SK-N-SH (cell line): ENCODE measurements around the gene TBCD. TPM values are rescaled to one million over a fixed set of nuclear protein-coding genes. Genes with fewer than 3 reads are reported as not detected.
A peak's percentile ranks its signal among the peaks of the same experiment; 100 is the strongest.

Source experiments
- CTCF ChIA-PET: fragments of 300-600, 350-600 bp; formaldehyde crosslinking; extraction: SDS; loops from one replicate; lab custom pipeline; 2021; lab: Yijun Ruan, JAX
- POLR2A ChIA-PET: fragments of 350-600 bp; sonication (Branson Sonifier 250); formaldehyde crosslinking; extraction: SDS; loops from one replicate; lab custom pipeline; 2020; ENCODE audit warnings: antibody characterized with exemption, inconsistent platforms; lab: Yijun Ruan, JAX
- DNase-seq: peaks from one replicate; pipeline ENCODE4 v3.0.0; 2012
- H2AFZ ChIP-seq: fragments of 200-600 bp; sonication (generic); 2 replicates; pipeline ENCODE4 v1.8.1; 2016; ENCODE audit warnings: antibody characterized with exemption, mild to moderate bottlenecking, low read depth
- H3F3A ChIP-seq: fragments of 200-600 bp; sonication (generic); replicated peaks from 2 replicates; pipeline ENCODE3; 2016; ENCODE audit warnings: antibody characterized with exemption, mild to moderate bottlenecking; ENCODE audit not compliant: insufficient read depth
- H3K27ac ChIP-seq, 2 experiments: fragments of 200-500 bp in 1 of 2; fragments of 200-600 bp in 1 of 2; sonication (Bioruptor generic) in 1 of 2; sonication (generic), shearing (Covaris generic) in 1 of 2; 2 replicates each; pipeline versions ENCODE4 v1.5.1 to v1.6.1; 2014 to 2016; ENCODE audit warnings: low read depth in 2 of 2, inconsistent platforms in 1 of 2, low read length in 1 of 2, mild to moderate bottlenecking in 1 of 2, mixed read lengths in 1 of 2
- H3K27me3 ChIP-seq: fragments of 200-600 bp; sonication (generic), shearing (Covaris generic); 2 replicates; pipeline ENCODE4 v1.6.1; 2016; ENCODE audit warnings: mixed run types; ENCODE audit not compliant: insufficient read depth
- H3K36me3 ChIP-seq, 2 experiments: fragments of 200-500 bp in 1 of 2; fragments of 200-600 bp in 1 of 2; sonication (Bioruptor generic) in 1 of 2; sonication (generic) in 1 of 2; replicated peaks in 1 of 2; 2 replicates each; pipeline versions ENCODE3 to v1.5.1; 2014 to 2016; ENCODE audit warnings: low read length in 1 of 2, mild to moderate bottlenecking in 1 of 2; ENCODE audit not compliant: insufficient read depth in 2 of 2, control insufficient read depth in 1 of 2
- H3K4me1 ChIP-seq, 2 experiments: fragments of 200-500 bp in 1 of 2; fragments of 200-600 bp in 1 of 2; sonication (Bioruptor generic) in 1 of 2; sonication (generic), shearing (Covaris generic) in 1 of 2; 2 replicates each; pipeline versions ENCODE4 v1.5.1 to v1.6.1; 2014 to 2016; ENCODE audit warnings: low read depth in 1 of 2, low read length in 1 of 2, mixed run types in 1 of 2; ENCODE audit not compliant: insufficient read depth in 2 of 2, control insufficient read depth in 1 of 2
- H3K4me2 ChIP-seq: fragments of 200-600 bp; sonication (generic), shearing (Covaris generic); 2 replicates; pipeline ENCODE4 v1.6.1; 2017; ENCODE audit warnings: mixed run types
- H3K4me3 ChIP-seq, 2 experiments: fragments of 200-500 bp in 1 of 2; fragments of 200-600 bp in 1 of 2; sonication (Bioruptor generic) in 1 of 2; sonication (generic), shearing (Covaris generic) in 1 of 2; 2 replicates each; pipeline versions ENCODE4 v1.5.1 to v1.8.1; 2014 to 2016; ENCODE audit warnings: low read depth in 2 of 2, inconsistent platforms in 1 of 2, low read length in 1 of 2, mild to moderate bottlenecking in 1 of 2, mixed read lengths in 1 of 2, moderate library complexity in 1 of 2
- H3K79me2 ChIP-seq: fragments of 200-600 bp; sonication (generic); 2 replicates; pipeline ENCODE4 v1.8.1; 2017; ENCODE audit warnings: mild to moderate bottlenecking; ENCODE audit not compliant: insufficient read depth
- H3K9ac ChIP-seq: fragments of 200-600 bp; sonication (generic); 2 replicates; pipeline ENCODE4 v1.6.1; 2017; ENCODE audit warnings: mixed run types
- H3K9me2 ChIP-seq: fragments of 200-600 bp; sonication (generic); 2 replicates; pipeline ENCODE4 v1.6.1; 2017; ENCODE audit warnings: mixed run types
- H3K9me3 ChIP-seq: fragments of 200-600 bp; sonication (generic); 2 replicates; pipeline ENCODE4 v1.6.1; 2017; ENCODE audit warnings: mixed run types, mild to moderate bottlenecking, moderate library complexity
- H4K20me1 ChIP-seq: fragments of 200-600 bp; sonication (generic); 2 replicates; pipeline ENCODE4 v1.6.1; 2017; ENCODE audit warnings: mild to moderate bottlenecking, mixed run types; ENCODE audit not compliant: insufficient read depth
- CHD2 ChIP-seq: fragments of 150-350 bp; IDR thresholded peaks from 2 replicates; pipeline ENCODE4 v1.6.1; 2018; ENCODE audit warnings: low read length; ENCODE audit not compliant: partially characterized antibody
- CTCF ChIP-seq: fragments of 200-600 bp; sonication (generic); IDR thresholded peaks from 2 replicates; pipeline ENCODE4 v1.6.1; 2017; ENCODE audit warnings: antibody characterized with exemption, mild to moderate bottlenecking, moderate library complexity
- NFIC ChIP-seq: IDR thresholded peaks from 2 replicates; pipeline ENCODE4 v1.4.0; 2012; ENCODE audit warnings: borderline replicate concordance
- RCOR1 ChIP-seq: fragments of 150-350 bp; IDR thresholded peaks from 2 replicates; pipeline ENCODE4 v1.6.1; 2017; ENCODE audit warnings: antibody characterized with exemption, low read length
- RFX5 ChIP-seq: IDR thresholded peaks from 2 replicates; pipeline ENCODE4 v1.6.1; 2012; ENCODE audit warnings: mild to moderate bottlenecking, improper control_type of control experiment, low read length
- RXRA ChIP-seq: IDR thresholded peaks from 2 replicates; pipeline ENCODE4 v1.4.0; 2012; ENCODE audit warnings: low read depth, mild to moderate bottlenecking, borderline replicate concordance
- SIN3A ChIP-seq: IDR thresholded peaks from 2 replicates; pipeline ENCODE4 v1.6.1; 2012; ENCODE audit warnings: low read depth, mild to moderate bottlenecking, low read length, moderate library complexity, borderline replicate concordance
- TCF12 ChIP-seq: IDR thresholded peaks from 2 replicates; pipeline ENCODE4 v1.4.0; 2012
- TEAD4 ChIP-seq: IDR thresholded peaks from 2 replicates; pipeline ENCODE4 v1.4.0; 2012; ENCODE audit warnings: mild to moderate bottlenecking, borderline replicate concordance; ENCODE audit not compliant: insufficient read depth
- USF2 ChIP-seq: fragments of 150-350 bp; IDR thresholded peaks from 2 replicates; pipeline ENCODE4 v1.6.1; 2017; ENCODE audit warnings: antibody characterized with exemption, low read length, low read depth, borderline replicate concordance
- YY1 ChIP-seq: IDR thresholded peaks from 2 replicates; pipeline ENCODE4 v1.4.0; 2012; ENCODE audit warnings: low read depth, mild to moderate bottlenecking
- WGBS: methylation state at CpG from one replicate; pipeline ENCODE4 v1.1.6; 2017; ENCODE audit warnings: low lambda C conversion rate; 5-methylcytosine and 5-hydroxymethylcytosine counted together
- polyA plus RNA-seq, 3 experiments: library from polyadenylated mRNA; depleted of rRNA; stranded (reverse); fragments of >200 nt; gene quantifications; 2 replicates each; pipeline ENCODE4 v1.2.3, GENCODE V29; 2012
- TF ChIP-seq, protein P1 (sequence below): IDR thresholded peaks from 2 replicates; pipeline ENCODE4 v1.4.0; 2012; ENCODE audit warnings: low read depth, borderline replicate concordance
- TF ChIP-seq, protein P2 (sequence below): IDR thresholded peaks from 2 replicates; pipeline ENCODE4 v1.4.0; 2012; ENCODE audit warnings: low read depth
- TF ChIP-seq, protein P3 (sequence below): IDR thresholded peaks from 2 replicates; pipeline ENCODE4 v1.4.0; 2012; ENCODE audit warnings: low read depth, borderline replicate concordance
- TF ChIP-seq, protein P4 (sequence below): fragments of 150-350 bp; IDR thresholded peaks from 2 replicates; pipeline ENCODE4 v1.6.1; 2016; ENCODE audit warnings: mild to moderate bottlenecking, low read depth, low read length

Gene TBCD
- polyA plus RNA-seq, 1 of the 3 experiments (the other 2 are of a cell fraction), result 107 TPM

- no peak overlapping the region for H3K27ac ChIP-seq
- peaks cover 0 to 3% of the 10 kb centered on the region in 2 experiments; a peak in 1 of 4 replicates for H3K4me1 ChIP-seq
- H3K4me3 ChIP-seq, result no peak overlapping the region
- H4K20me1 ChIP-seq, result no peaks in the 10 kb centered on the region
- WGBS, result 85% methylated on average over 20 of the region's 26 CpGs
- no peaks in the 10 kb centered on the region for H3K9me2 ChIP-seq
- no peak overlapping the region for H3K9ac ChIP-seq
- TF ChIP-seq YY1 (no peak), TCF12 (no peak), NFIC (no peak), RCOR1 (no peak), RFX5 (no peak)
- TF ChIP-seq, protein P1, sequence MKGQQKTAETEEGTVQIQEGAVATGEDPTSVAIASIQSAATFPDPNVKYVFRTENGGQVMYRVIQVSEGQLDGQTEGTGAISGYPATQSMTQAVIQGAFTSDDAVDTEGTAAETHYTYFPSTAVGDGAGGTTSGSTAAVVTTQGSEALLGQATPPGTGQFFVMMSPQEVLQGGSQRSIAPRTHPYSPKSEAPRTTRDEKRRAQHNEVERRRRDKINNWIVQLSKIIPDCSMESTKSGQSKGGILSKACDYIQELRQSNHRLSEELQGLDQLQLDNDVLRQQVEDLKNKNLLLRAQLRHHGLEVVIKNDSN, result no peak
- TF ChIP-seq, protein P2, sequence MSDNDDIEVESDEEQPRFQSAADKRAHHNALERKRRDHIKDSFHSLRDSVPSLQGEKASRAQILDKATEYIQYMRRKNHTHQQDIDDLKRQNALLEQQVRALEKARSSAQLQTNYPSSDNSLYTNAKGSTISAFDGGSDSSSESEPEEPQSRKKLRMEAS, result no peak
- peaks cover 17 to 42% of the 10 kb centered on the region in 2 experiments for H3K36me3 ChIP-seq
- no peak overlapping the region for H2AFZ ChIP-seq
- ChIA-PET POLR2A (no interaction called here), CTCF (no interaction called here)
- peaks cover 12% of the 10 kb centered on the region; the same call in 1 of the 2 replicates for H3K9me3 ChIP-seq
- H3K27me3 ChIP-seq, result no peaks in the 10 kb centered on the region
- DNase-seq, result no peak
- H3K4me2 ChIP-seq, result no peak overlapping the region
- H3K79me2 ChIP-seq, result no peaks in the 10 kb centered on the region
- H3F3A ChIP-seq, result no peaks in the 10 kb centered on the region
Observed at GRCh38 chr17:82737967-82738877, 13.6 kb upstream of the TBCD start.

- no peak for TF ChIP-seq SIN3A
- TF ChIP-seq, protein P3, sequence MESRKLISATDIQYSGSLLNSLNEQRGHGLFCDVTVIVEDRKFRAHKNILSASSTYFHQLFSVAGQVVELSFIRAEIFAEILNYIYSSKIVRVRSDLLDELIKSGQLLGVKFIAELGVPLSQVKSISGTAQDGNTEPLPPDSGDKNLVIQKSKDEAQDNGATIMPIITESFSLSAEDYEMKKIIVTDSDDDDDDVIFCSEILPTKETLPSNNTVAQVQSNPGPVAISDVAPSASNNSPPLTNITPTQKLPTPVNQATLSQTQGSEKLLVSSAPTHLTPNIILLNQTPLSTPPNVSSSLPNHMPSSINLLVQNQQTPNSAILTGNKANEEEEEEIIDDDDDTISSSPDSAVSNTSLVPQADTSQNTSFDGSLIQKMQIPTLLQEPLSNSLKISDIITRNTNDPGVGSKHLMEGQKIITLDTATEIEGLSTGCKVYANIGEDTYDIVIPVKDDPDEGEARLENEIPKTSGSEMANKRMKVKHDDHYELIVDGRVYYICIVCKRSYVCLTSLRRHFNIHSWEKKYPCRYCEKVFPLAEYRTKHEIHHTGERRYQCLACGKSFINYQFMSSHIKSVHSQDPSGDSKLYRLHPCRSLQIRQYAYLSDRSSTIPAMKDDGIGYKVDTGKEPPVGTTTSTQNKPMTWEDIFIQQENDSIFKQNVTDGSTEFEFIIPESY, result no peak
- no peak for TF ChIP-seq TEAD4
- no peak for TF ChIP-seq CTCF
- no peak for TF ChIP-seq RXRA
- TF ChIP-seq RFX5, result no peak
- no peak for TF ChIP-seq CHD2
- TF ChIP-seq, protein P4, sequence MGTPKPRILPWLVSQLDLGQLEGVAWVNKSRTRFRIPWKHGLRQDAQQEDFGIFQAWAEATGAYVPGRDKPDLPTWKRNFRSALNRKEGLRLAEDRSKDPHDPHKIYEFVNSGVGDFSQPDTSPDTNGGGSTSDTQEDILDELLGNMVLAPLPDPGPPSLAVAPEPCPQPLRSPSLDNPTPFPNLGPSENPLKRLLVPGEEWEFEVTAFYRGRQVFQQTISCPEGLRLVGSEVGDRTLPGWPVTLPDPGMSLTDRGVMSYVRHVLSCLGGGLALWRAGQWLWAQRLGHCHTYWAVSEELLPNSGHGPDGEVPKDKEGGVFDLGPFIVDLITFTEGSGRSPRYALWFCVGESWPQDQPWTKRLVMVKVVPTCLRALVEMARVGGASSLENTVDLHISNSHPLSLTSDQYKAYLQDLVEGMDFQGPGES, result no peak
- TF ChIP-seq, protein P2, result no peak
- no peak for TF ChIP-seq USF2
- TF ChIP-seq, all 33 proteins: peak for 0
- Histone ChIP-seq H2AFZ (no peak overlapping the region), H3K4me2 (no peak overlapping the region), H3K4me1 (no peaks in the 10 kb centered on the region; a peak in 1 of 4 replicates), H3K4me3 (peak overlapping the region in 1 of 2 experiments; percentile 3; a peak in 1 of 4 replicates), H3K9me3 (peaks cover 11% of the 10 kb centered on the region; the same call in 1 of the 2 replicates), H3K9me2 (no peaks in the 10 kb centered on the region), H3K9ac (no peak overlapping the region), H3K36me3 (peaks cover 17 to 33% of the 10 kb centered on the region in 2 experiments), H3K79me2 (no peaks in the 10 kb centered on the region), H3F3A (no peaks in the 10 kb centered on the region), H3K27me3 (no peaks in the 10 kb centered on the region), H4K20me1 (no peaks in the 10 kb centered on the region), H3K27ac (no peak overlapping the region)
- DNase-seq, result no peak
- ChIA-PET CTCF (no interaction called here), POLR2A (no interaction called here)
- WGBS, result 93% methylated on average over 10 of the region's 10 CpGs
Observed at GRCh38 chr17:82740906-82741759, 10.7 kb upstream of the TBCD start.
